Measurements from ENCODE around the gene ZNF827.

DNA sequence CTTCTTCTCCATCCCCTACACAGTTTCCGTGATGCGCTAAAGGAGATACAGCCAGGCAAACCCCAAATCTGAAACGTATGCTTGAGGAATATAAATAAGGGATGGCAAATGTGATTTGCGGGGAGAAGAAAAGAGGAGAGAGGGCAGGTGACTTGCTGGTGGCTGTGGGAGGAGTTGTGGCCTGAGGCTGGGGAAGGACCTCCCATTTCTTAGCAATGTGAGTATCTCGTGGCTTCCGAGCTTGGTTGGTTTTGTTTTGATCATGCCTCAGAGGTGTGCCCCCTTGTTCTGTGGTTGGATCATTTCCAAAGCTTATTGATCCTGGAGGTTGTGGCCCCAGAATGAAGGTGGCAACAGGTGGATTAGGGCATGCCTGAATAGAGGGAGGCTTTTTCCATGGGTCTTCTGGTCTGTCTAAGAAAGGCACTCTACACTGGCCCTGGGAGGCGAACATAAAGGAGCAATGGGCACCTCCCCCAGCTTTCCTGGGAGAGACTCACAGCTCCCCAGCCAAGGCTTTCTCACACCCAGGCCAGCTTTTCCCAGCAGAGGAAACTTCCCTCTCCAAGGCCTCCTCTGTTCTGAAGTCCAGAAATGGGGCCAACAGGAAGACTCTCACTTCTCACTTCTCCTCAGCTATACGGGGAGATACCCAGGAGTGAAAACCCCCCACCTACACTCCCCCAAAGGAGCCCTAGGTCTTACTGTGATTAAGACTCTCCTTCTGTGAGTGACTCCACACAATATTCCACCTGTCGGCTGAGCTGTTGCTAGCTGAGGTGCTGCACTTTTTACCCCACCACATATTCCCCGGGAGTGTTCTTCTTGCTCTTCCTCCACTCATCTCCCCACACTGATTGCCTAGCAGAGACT, 218.6 kb downstream of the ZNF827 start:
- no peak for TF ChIP-seq CTCF (IDR thresholded peaks at IDR 0.05; ENCODE audit: poor library complexity, severe bottlenecking)
- TF ChIP-seq, protein P1, sequence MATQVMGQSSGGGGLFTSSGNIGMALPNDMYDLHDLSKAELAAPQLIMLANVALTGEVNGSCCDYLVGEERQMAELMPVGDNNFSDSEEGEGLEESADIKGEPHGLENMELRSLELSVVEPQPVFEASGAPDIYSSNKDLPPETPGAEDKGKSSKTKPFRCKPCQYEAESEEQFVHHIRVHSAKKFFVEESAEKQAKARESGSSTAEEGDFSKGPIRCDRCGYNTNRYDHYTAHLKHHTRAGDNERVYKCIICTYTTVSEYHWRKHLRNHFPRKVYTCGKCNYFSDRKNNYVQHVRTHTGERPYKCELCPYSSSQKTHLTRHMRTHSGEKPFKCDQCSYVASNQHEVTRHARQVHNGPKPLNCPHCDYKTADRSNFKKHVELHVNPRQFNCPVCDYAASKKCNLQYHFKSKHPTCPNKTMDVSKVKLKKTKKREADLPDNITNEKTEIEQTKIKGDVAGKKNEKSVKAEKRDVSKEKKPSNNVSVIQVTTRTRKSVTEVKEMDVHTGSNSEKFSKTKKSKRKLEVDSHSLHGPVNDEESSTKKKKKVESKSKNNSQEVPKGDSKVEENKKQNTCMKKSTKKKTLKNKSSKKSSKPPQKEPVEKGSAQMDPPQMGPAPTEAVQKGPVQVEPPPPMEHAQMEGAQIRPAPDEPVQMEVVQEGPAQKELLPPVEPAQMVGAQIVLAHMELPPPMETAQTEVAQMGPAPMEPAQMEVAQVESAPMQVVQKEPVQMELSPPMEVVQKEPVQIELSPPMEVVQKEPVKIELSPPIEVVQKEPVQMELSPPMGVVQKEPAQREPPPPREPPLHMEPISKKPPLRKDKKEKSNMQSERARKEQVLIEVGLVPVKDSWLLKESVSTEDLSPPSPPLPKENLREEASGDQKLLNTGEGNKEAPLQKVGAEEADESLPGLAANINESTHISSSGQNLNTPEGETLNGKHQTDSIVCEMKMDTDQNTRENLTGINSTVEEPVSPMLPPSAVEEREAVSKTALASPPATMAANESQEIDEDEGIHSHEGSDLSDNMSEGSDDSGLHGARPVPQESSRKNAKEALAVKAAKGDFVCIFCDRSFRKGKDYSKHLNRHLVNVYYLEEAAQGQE (IDR thresholded peaks at IDR 0.05; ENCODE audit: borderline replicate concordance), result no peak
- no peak for TF ChIP-seq POLR2AphosphoS5 (IDR thresholded peaks at IDR 0.05)
- TF ChIP-seq SMC3 (conservative IDR thresholded peaks at IDR 0.05; ENCODE audit: poor library complexity), result no peak
- no peak for TF ChIP-seq RAD21 (conservative IDR thresholded peaks at IDR 0.05)
- no peak for TF ChIP-seq TAF1 (IDR thresholded peaks at IDR 0.05; ENCODE audit: low read depth)
- no peak for TF ChIP-seq EP300 (conservative IDR thresholded peaks at IDR 0.05; ENCODE audit: poor library complexity, severe bottlenecking)
- TF ChIP-seq EZH2 (IDR thresholded peaks at IDR 0.05; ENCODE audit: borderline replicate concordance, insufficient read depth, low read length, poor library complexity, severe bottlenecking), result no peak

Data from neural cell (in vitro differentiated cells).